ENCODE results near the gene KLK3. TPM values are rescaled to one million over a fixed set of nuclear protein-coding genes. Genes with fewer than 3 reads are reported as not detected.

The KLK3 gene
- total RNA-seq, 2 donors from 2014 or later: not detected

GRCh38 chr19:50857366-50857765 lies 2.7 kb downstream of the KLK3 start:
- no peaks in the 10 kb centered on the region for H3K27me3 ChIP-seq (replicated peaks; ENCODE audit: insufficient read depth)

GRCh38 chr19:50858886-50859285 lies 4.2 kb downstream of the KLK3 start:
- H3K9me3 ChIP-seq: no peaks in the 10 kb centered on the region
- H3K27me3 ChIP-seq (replicated peaks; ENCODE audit: insufficient read depth): no peaks in the 10 kb centered on the region
- ATAC-seq (ENCODE audit: insufficient number of reproducible peaks, low FRiP score, low read depth): no peak
- no peak for DNase-seq (ENCODE audit: low spot score)
- H3K27ac ChIP-seq: no peak overlapping the region
- no peaks in the 10 kb centered on the region for H3K36me3 ChIP-seq
- no peaks in the 10 kb centered on the region for H3K4me1 ChIP-seq (ENCODE audit: control insufficient read depth in 1 of 2, low read depth in 2 of 2)
- TF ChIP-seq CTCF (IDR thresholded peaks at IDR 0.05): no peak
- no peak overlapping the region for H3K4me3 ChIP-seq

More at GRCh38 chr19:50857366-50857765, 2.7 kb downstream of the KLK3 start:
- TF ChIP-seq CTCF (IDR thresholded peaks at IDR 0.05): no peak
- Histone ChIP-seq H3K36me3 (no peaks in the 10 kb centered on the region), H3K4me1 (ENCODE audit: control insufficient read depth in 1 of 2, low read depth in 2 of 2) (no peaks in the 10 kb centered on the region), H3K4me3 (no peak overlapping the region), H3K27ac (no peak overlapping the region), H3K9me3 (no peaks in the 10 kb centered on the region)
- DNase-seq (ENCODE audit: low spot score): no peak
- ATAC-seq (ENCODE audit: insufficient number of reproducible peaks, low FRiP score, low read depth): no peak

- H3K36me3 ChIP-seq: no peaks in the 10 kb centered on the region
- H3K4me1 ChIP-seq (ENCODE audit: control insufficient read depth in 1 of 2, low read depth in 2 of 2): no peaks in the 10 kb centered on the region
- no peak overlapping the region for H3K4me3 ChIP-seq
- H3K27me3 ChIP-seq (replicated peaks; ENCODE audit: insufficient read depth): no peaks in the 10 kb centered on the region
- no peaks in the 10 kb centered on the region for H3K9me3 ChIP-seq
- DNase-seq (ENCODE audit: low spot score) (no peak), ATAC-seq (ENCODE audit: insufficient number of reproducible peaks, low FRiP score, low read depth) (no peak)
- H3K27ac ChIP-seq: no peak overlapping the region
- no peak for TF ChIP-seq CTCF (IDR thresholded peaks at IDR 0.05)
Observed at GRCh38 chr19:50859849-50860248, 5.1 kb downstream of the KLK3 start.

GRCh38 chr19:50861010-50861409 lies 6.3 kb downstream of the KLK3 start:
- TF ChIP-seq CTCF (IDR thresholded peaks at IDR 0.05): no peak
- DNase-seq (ENCODE audit: low spot score) (no peak), ATAC-seq (ENCODE audit: insufficient number of reproducible peaks, low FRiP score, low read depth) (no peak)
- Histone ChIP-seq H3K36me3 (no peaks in the 10 kb centered on the region), H3K4me1 (ENCODE audit: control insufficient read depth in 1 of 2, low read depth in 2 of 2) (no peaks in the 10 kb centered on the region), H3K27me3 (replicated peaks; ENCODE audit: insufficient read depth) (no peaks in the 10 kb centered on the region), H3K27ac (no peak overlapping the region), H3K9me3 (no peaks in the 10 kb centered on the region), H3K4me3 (no peak overlapping the region)

GRCh38 chr19:50861496-50862286 lies 7.0 kb downstream of the KLK3 start:
- no peaks in the 10 kb centered on the region for H3K4me1 ChIP-seq (ENCODE audit: control insufficient read depth in 1 of 2, low read depth in 2 of 2)
- H3K4me3 ChIP-seq: no peak overlapping the region
- ATAC-seq (ENCODE audit: insufficient number of reproducible peaks, low FRiP score, low read depth) (no peak), DNase-seq (ENCODE audit: low spot score) (no peak)
- H3K27ac ChIP-seq: no peak overlapping the region
- no peaks in the 10 kb centered on the region for H3K36me3 ChIP-seq
- no peaks in the 10 kb centered on the region for H3K27me3 ChIP-seq (replicated peaks; ENCODE audit: insufficient read depth)
- no peak for TF ChIP-seq CTCF (IDR thresholded peaks at IDR 0.05)
- H3K9me3 ChIP-seq: no peaks in the 10 kb centered on the region

Measured in thoracic aorta (tissue), 2 donors.